Natural killer cell treated with Interleukin-12 subunit alpha and Interleukin-12 subunit beta and Interleukin-15 and Interleukin-18, amount 100 ng/mL, for 72 hours (primary cell): ENCODE data around the gene SORCS2. TPM values are rescaled to one million over a fixed set of nuclear protein-coding genes. Genes with fewer than 3 reads are reported as not detected.
"Not testable (repeated sequence)": the region's sequence is repeated elsewhere in the genome, so short reads cannot be mapped to it uniquely, and the experiment has no call there.

Source experiments
- ATAC-seq, 2 donors: fragments of 150-1000 bp; cut with Tn5 transposase in 1 of 2; sonication (Bioruptor Pico), chemical (Tn5 transposase) in 1 of 2; 2 replicates each; pipeline ENCODE4 v1.10.0; 2021
- DNase-seq: peaks from one replicate; pipeline ENCODE4 v3.0.0; 2022; ENCODE audit warnings: low spot score
- H3K27ac Mint-ChIP-seq, 2 donors: 1 replicate in 1 of 2; 2 replicates in 1 of 2; pipeline ENCODE4 v1.8.0; 2022; ENCODE audit warnings: mixed read lengths in 2 of 2, mild to moderate bottlenecking in 1 of 2, moderate library complexity in 1 of 2
- H3K27me3 Mint-ChIP-seq, 2 donors: 1 replicate in 1 of 2; 2 replicates in 1 of 2; pipeline ENCODE4 v1.8.0; 2022; ENCODE audit warnings: mixed read lengths in 2 of 2
- H3K36me3 Mint-ChIP-seq: one replicate; pipeline ENCODE4 v1.8.0; 2022; ENCODE audit warnings: mixed read lengths
- H3K4me1 Mint-ChIP-seq, 2 donors: 1 replicate in 1 of 2; 2 replicates in 1 of 2; pipeline ENCODE4 v1.8.0; 2022; ENCODE audit warnings: low read depth in 2 of 2, mixed read lengths in 2 of 2, mild to moderate bottlenecking in 1 of 2
- H3K4me3 Mint-ChIP-seq: one replicate; pipeline ENCODE4 v1.8.0; 2022; ENCODE audit warnings: mixed read lengths
- H3K9me3 Mint-ChIP-seq: 2 replicates; pipeline ENCODE4 v1.8.0; 2022; ENCODE audit warnings: mixed read lengths
- total RNA-seq, 2 donors: library from RNA; stranded (reverse); gene quantifications; one replicate each; pipeline ENCODE4 v1.2.3, GENCODE V29; 2022

Gene SORCS2
- total RNA-seq, 2 donors from 2014 or later: 0.17 to 0.21 TPM

DNA sequence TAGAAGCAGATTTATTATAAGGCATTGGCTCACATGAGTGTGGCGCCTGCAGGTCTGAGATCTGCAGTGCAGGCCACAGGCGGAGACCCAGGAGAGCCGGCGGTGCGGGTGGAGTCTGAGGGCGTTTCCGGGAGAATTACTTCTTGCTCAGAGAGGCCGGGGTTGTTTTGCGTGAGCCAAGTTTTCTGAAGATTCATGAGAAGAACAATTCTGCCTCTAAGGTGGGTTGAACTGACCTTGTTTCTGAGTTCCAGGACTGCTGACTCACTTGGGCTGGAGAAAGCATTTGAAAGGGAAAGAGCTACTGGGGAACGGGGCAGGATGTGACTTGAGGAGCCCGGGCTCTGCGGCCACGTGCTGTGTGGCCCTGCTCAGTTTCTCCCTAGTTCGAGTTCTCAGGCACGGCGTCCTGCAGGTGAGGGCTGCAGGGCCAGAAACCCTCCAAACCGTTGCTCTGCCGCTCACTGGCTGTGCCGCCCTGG, 36.7 kb upstream of the SORCS2 start:
- Mint-ChIP-seq H3K27ac (no peak overlapping the region), H3K9me3 (no peaks in the 10 kb centered on the region), H3K4me3 (no peak overlapping the region), H3K27me3 (peaks cover 31 to 34% of the 10 kb centered on the region in 2 donors), H3K4me1 (peaks cover 0 to 3% of the 10 kb centered on the region in 2 donors), H3K36me3 (no peaks in the 10 kb centered on the region)
- peak; percentile 31 for DNase-seq
- ATAC-seq: no peak

DNA sequence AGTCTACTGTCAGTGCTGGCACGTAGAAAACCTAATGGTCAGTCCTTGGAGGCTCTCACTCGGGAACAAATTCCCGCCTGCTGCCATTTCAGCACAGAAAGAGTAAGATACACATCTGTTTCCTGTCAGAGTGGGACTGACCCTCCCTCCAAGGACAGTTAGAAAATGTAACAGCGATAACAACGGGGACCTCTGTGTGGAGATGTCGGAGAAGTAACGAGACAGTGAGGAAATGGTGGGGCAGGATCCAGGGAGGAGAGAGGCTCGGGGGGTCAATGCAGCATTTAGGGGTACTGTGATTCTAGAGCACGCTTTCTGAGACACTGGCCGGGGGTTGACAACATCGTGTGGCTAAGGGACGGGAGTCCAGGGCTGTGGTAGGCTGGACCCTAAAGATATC, 36.0 kb upstream of the SORCS2 start:
- no peak for ATAC-seq
- peaks cover 31 to 34% of the 10 kb centered on the region in 2 donors for H3K27me3 Mint-ChIP-seq
- no peaks in the 10 kb centered on the region for H3K9me3 Mint-ChIP-seq
- H3K27ac Mint-ChIP-seq: no peak overlapping the region
- H3K4me1 Mint-ChIP-seq: peaks cover 0 to 3% of the 10 kb centered on the region in 2 donors
- H3K36me3 Mint-ChIP-seq: no peaks in the 10 kb centered on the region
- DNase-seq: peak; percentile 57
- H3K4me3 Mint-ChIP-seq: no peak overlapping the region

DNA sequence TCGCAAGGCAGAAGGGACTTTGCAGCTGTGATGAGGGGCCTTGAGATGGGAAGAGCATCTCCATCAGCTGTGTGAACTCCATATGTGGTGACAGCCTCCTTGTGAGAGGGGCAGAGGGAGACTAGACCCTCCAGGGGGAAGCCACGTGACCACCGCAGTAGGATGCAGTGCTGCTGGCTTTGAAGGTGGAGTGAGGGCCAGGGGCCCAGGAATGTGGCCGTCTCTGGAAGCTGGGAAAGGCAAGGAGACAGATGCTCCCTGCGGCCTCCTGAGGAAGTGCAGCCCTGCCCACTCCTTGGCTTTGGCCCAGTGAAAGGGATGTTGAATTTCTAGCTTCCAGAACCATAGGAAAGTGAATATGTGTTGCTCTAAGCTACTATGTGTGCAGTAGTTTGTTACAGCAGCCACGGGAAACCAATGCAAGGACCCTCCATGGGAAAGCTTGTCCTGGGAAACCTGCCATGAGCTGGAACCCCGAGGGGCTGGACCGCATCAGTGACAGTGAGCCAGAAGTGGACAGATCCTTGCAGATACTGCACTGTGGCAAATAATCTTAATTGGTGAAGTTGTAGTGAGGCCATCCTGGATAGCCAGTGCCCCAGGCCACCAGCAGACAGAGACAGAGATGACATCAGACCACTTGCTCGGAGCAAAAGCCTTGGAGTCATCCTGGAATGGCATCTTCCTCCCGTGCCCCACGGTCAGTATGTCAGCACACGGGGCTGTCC, 35.4 kb upstream of the SORCS2 start:
- Mint-ChIP-seq H3K27me3 (peaks cover 31 to 34% of the 10 kb centered on the region in 2 donors), H3K4me1 (peaks cover 0 to 3% of the 10 kb centered on the region in 2 donors), H3K27ac (no peak overlapping the region), H3K9me3 (no peaks in the 10 kb centered on the region), H3K36me3 (no peaks in the 10 kb centered on the region), H3K4me3 (no peak overlapping the region)
- DNase-seq (peak; percentile 35), ATAC-seq (no peak)

DNA sequence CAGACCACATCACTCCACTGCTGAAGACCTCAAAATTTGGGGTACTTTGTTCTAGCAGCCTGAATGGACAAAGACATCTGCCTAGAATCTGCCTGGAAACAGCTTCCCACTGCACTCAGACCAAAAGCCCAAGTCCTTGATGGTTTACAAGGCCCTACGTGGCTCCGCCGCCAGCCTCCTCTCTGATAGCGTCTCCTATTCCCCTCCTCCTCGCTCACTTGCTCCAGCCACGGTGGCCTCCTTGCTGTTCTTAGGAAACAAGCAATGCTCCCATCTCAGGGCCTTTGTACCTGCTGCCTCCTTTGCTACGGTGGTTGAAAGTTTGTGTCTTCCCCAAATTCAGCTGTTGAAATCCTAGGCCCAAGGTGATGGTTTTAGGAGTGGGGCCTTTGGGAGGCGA, 34.7 kb upstream of the SORCS2 start:
- ATAC-seq (no peak), DNase-seq (peak; percentile 46)
- Mint-ChIP-seq H3K36me3 (no peaks in the 10 kb centered on the region), H3K4me1 (peaks cover 0 to 3% of the 10 kb centered on the region in 2 donors), H3K27ac (no peak overlapping the region), H3K4me3 (no peak overlapping the region), H3K27me3 (peaks cover 31 to 32% of the 10 kb centered on the region in 2 donors), H3K9me3 (no peaks in the 10 kb centered on the region)

DNA sequence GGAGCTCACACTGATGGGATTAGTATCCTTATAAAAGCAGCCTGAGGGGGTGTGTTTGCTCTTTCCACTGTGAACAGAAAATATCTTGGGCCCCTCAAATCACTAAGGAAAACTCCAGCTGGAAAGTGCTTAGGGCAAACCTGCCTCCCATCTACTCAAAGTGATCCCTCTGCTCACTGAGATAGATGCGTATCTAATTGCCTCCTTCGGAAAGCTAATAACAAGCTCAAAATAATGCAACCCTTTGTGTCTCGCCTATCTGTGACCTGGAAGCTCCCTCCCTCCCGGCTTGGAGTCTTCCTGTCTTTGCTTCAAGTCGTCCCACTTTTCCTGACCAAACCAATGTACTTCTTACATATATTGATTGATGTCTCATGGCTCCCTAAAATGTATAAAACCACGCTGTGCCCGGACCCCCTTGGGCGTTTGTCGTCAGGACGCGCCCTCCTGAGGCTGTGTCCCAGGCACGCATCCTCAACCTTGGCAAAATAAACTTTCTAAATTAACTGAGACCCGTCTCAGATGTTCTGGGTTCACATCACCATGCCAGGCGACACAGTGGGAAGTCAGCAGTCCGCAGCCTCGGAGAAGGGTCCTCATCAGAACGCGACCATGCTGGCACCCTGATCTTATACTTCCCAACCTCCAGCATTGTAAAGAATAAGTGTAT, 34.1 kb upstream of the SORCS2 start:
- H3K4me3 Mint-ChIP-seq: no peak overlapping the region
- DNase-seq (no peak), ATAC-seq (no peak)
- no peaks in the 10 kb centered on the region for H3K9me3 Mint-ChIP-seq
- H3K36me3 Mint-ChIP-seq: no peaks in the 10 kb centered on the region
- no peak overlapping the region for H3K27ac Mint-ChIP-seq
- H3K4me1 Mint-ChIP-seq: no peaks in the 10 kb centered on the region
- peaks cover 27% of the 10 kb centered on the region in 2 donors for H3K27me3 Mint-ChIP-seq

DNA sequence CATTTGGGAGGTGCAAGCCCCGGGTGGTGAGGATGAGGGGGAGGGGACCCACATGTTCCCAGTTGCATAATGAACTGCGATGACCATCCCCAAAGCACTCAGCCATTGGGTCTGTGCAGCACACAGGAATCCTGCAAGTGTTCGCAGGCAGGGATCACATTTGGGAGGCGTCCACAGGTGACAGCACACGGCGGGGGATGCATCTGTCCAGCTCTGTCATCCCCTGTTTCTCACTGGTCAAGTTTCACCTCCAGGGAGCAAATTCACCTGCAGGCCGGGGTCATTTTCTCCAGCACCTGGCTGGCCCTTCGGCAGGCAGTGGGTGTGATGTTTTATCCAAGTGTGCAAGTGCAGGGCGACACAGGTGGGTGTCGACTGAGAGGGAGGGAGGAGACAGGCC, 33.3 kb upstream of the SORCS2 start:
- Mint-ChIP-seq H3K4me3 (no peak overlapping the region), H3K27me3 (peaks cover 26 to 27% of the 10 kb centered on the region in 2 donors), H3K4me1 (no peaks in the 10 kb centered on the region), H3K27ac (no peak overlapping the region), H3K9me3 (no peaks in the 10 kb centered on the region), H3K36me3 (no peaks in the 10 kb centered on the region)
- DNase-seq (peak; percentile 12), ATAC-seq (no peak)

DNA sequence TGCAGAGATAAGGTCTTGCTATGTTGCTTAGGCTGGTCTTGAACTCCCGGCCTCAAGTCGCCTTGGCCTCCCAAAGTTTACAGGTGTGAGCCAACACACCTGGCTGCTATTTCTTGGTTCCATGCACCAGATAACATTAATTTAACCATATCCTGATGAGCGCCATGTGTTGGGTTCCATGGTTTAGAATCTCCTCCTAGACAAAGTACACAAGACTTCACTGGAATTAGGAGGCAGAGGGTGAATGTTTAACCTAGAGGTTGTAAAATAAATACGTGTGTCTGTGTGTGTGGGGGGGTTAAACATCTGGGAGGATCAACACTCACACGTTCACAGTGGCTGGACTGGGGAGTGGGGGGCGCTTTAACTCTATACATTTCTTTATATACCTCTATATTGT, 32.4 kb upstream of the SORCS2 start:
- no peak for DNase-seq
- no peaks in the 10 kb centered on the region for H3K9me3 Mint-ChIP-seq
- H3K4me1 Mint-ChIP-seq: no peaks in the 10 kb centered on the region
- no peaks in the 10 kb centered on the region for H3K36me3 Mint-ChIP-seq
- H3K27me3 Mint-ChIP-seq: peaks cover 24 to 26% of the 10 kb centered on the region in 2 donors
- H3K4me3 Mint-ChIP-seq: no peak overlapping the region
- no peak for ATAC-seq
- H3K27ac Mint-ChIP-seq: no peak overlapping the region

DNA sequence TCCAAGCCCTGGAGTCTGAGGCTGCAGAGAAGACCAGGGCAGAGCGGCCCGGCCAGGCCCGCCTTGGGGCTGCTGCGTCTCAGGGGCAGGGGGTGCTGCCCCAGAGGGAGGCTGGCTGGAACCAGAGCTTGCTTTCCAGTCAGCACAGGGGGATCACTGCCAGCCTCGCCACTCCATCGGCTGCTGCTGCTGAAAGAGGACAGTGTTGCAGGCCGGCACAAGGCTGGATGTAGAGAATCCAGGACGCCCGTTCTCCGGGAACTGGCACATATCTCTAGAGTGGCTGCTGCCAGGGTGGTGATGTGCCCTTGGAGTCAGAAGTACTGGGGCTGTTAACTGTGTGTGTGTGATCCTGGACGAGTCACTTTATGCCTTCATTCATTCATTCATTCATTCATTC, 31.9 kb upstream of the SORCS2 start:
- Mint-ChIP-seq H3K36me3 (no peaks in the 10 kb centered on the region), H3K27ac (no peak overlapping the region), H3K4me1 (no peaks in the 10 kb centered on the region), H3K9me3 (no peaks in the 10 kb centered on the region), H3K27me3 (peaks cover 21% of the 10 kb centered on the region in 2 donors), H3K4me3 (no peak overlapping the region)
- DNase-seq (no peak), ATAC-seq (no peak)

DNA sequence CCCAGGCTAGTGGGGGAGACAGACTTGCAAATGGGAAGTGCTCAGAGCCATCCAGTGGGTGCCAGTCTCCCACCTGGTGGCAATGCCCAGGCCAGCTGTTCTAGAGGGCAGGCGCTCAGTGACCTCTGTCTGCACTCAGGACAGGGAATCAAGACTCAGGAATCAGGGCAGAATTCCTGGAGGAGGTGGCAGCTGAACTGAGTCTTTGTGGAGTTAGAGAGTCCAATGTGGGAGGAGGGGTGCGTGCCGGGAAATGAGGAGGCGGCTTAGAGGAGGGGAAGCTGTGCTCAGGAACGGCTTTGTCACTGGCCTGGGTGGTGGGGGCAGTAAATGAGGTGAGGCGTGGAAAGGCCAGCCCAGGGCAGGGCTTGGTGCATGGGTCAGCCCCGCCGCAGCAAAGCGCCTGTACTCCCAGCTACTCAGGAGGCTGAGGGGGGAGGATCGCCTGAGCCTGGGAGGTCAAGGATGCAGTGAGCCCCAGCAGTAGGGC, 31.3 kb upstream of the SORCS2 start:
- no peak overlapping the region for H3K27ac Mint-ChIP-seq
- H3K9me3 Mint-ChIP-seq: no peaks in the 10 kb centered on the region
- peaks cover 18 to 20% of the 10 kb centered on the region in 2 donors for H3K27me3 Mint-ChIP-seq
- H3K36me3 Mint-ChIP-seq: no peaks in the 10 kb centered on the region
- DNase-seq: no peak
- no peak for ATAC-seq
- H3K4me3 Mint-ChIP-seq: no peak overlapping the region
- peaks cover 0 to under 1% of the 10 kb centered on the region in 2 donors for H3K4me1 Mint-ChIP-seq

DNA sequence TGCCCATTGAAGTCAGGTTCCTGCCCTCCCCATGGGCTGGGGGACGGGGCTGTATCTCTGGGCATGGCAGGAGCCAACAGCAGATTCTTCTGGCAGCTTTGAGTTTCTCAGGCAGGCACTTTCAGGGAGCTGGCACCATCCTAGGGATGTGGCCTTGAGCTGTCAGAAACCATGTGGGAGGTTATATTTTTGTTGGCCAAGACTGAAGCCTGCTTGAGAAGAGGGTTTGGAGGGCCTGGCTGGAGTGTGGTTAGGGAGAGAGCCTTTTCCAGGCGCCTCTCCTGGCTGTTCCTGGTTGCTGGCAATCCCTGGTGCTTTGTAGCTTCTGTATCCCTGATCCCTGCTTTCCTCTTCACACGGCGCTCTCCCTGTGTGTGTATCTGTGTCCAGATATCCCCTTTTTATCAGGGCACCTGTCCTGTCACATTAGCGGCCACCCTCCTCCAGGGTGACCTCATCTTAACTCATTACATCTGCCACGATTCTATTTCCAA, 30.6 kb upstream of the SORCS2 start:
- no peak for ATAC-seq
- Mint-ChIP-seq H3K27me3 (peaks cover 12 to 13% of the 10 kb centered on the region in 2 donors), H3K4me1 (peaks cover 0 to 2% of the 10 kb centered on the region in 2 donors), H3K27ac (no peak overlapping the region), H3K9me3 (no peaks in the 10 kb centered on the region), H3K4me3 (no peak overlapping the region), H3K36me3 (no peaks in the 10 kb centered on the region)
- DNase-seq: no peak

DNA sequence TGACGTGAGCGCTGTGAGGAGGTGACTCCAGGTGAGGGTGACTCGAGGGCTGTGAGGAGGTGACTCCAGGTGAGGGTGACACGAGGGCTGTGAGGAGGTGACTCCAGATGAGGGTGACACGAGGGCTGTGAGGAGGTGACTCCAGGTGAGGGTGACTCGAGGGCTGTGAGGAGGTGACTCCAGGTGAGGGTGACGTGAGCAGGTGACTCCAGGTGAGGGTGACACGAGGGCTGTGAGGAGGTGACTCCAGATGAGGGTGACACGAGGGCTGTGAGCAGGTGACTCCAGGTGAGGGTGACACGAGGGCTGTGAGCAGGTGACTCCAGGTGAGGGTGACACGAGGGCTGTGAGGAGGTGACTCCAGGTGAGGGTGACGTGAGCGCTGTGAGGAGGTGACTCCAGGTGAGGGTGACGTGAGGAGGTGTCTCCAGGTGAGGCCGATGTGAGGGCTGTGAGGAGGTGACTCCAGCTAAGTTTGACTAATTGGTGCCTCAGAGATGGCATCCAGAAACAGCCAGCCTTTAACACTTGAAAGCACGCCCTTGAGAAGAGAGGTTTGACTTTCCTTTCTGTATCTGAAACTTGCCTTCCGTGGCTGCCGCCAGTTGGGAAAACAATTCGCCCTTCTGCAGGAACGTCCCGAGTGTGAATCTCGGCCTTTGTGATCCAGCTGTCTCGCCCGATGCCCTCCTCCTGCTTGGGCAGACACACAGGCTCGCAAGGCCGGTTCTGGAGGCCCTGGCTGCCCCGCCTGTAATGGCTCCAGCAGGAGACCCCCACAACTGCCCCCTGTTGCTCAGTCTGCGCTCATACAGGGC, 27.1 kb upstream of the SORCS2 start:
- not testable (repeated sequence) for H3K27ac Mint-ChIP-seq, H3K27me3 Mint-ChIP-seq, H3K4me3 Mint-ChIP-seq, ATAC-seq, H3K9me3 Mint-ChIP-seq, DNase-seq, H3K36me3 Mint-ChIP-seq
- peaks cover 18 to 20% of the 10 kb centered on the region in 2 donors for H3K4me1 Mint-ChIP-seq

DNA sequence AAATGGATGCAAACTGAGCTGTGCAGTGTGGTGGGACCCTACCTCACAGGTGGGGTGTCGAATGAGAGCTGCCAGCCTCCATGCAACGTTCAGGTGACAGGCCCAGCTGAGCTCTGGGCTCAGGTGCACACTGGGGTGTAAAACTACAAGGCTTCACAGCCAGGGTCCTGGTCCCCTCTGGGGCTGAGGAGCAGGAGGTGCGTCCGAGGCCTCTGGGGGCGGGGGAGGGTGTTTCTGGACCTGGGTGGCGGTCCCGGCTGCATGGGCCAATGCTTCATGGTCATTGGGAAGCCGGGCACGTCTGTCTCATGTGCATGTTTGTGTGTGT, 26.5 kb upstream of the SORCS2 start:
- H3K36me3 Mint-ChIP-seq: no peaks in the 10 kb centered on the region
- H3K4me3 Mint-ChIP-seq: no peak overlapping the region
- H3K27me3 Mint-ChIP-seq: no peaks in the 10 kb centered on the region
- peaks cover 18 to 24% of the 10 kb centered on the region in 2 donors for H3K4me1 Mint-ChIP-seq
- no peak for ATAC-seq
- no peaks in the 10 kb centered on the region for H3K9me3 Mint-ChIP-seq
- DNase-seq: no peak
- H3K27ac Mint-ChIP-seq: no peak overlapping the region

DNA sequence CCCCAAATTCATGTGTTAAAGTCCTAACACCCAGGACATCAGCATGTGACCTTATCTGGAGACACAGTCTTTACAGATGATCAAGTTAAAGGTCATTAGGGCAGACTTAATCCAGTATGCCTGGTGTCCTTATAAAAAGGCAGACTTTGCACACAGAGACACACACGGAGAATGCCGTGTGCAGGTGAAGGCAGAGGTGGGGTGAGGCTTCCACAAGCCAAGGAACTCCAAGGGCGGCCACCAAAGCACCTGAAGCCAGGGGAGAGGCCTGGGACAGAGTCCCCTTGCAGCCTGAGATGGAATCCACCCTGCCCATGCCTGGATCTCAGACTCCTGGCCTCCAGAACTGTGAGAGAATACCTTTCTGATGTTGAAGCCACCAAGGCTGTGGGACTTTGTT, 26.1 kb upstream of the SORCS2 start:
- no peak for DNase-seq
- Mint-ChIP-seq H3K4me3 (no peak overlapping the region), H3K36me3 (no peaks in the 10 kb centered on the region), H3K27me3 (no peaks in the 10 kb centered on the region), H3K27ac (no peak overlapping the region), H3K9me3 (no peaks in the 10 kb centered on the region), H3K4me1 (peaks cover 18 to 27% of the 10 kb centered on the region in 2 donors)
- no peak for ATAC-seq
